Measurements from ENCODE around the gene SLC6A11.

- TF ChIP-seq, protein P1, sequence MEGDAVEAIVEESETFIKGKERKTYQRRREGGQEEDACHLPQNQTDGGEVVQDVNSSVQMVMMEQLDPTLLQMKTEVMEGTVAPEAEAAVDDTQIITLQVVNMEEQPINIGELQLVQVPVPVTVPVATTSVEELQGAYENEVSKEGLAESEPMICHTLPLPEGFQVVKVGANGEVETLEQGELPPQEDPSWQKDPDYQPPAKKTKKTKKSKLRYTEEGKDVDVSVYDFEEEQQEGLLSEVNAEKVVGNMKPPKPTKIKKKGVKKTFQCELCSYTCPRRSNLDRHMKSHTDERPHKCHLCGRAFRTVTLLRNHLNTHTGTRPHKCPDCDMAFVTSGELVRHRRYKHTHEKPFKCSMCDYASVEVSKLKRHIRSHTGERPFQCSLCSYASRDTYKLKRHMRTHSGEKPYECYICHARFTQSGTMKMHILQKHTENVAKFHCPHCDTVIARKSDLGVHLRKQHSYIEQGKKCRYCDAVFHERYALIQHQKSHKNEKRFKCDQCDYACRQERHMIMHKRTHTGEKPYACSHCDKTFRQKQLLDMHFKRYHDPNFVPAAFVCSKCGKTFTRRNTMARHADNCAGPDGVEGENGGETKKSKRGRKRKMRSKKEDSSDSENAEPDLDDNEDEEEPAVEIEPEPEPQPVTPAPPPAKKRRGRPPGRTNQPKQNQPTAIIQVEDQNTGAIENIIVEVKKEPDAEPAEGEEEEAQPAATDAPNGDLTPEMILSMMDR (IDR thresholded peaks at IDR 0.05) = no peak
- TF ChIP-seq ZNF425 (CRISPR knock-in tag; conservative IDR thresholded peaks at IDR 0.05) (no peak), TEAD4 (CRISPR knock-in tag; IDR thresholded peaks at IDR 0.05) (no peak), CBFB (CRISPR knock-in tag; IDR thresholded peaks at IDR 0.05; ENCODE audit: low read depth) (no peak), JUN (CRISPR knock-in tag; IDR thresholded peaks at IDR 0.05) (no peak), ELF4 (CRISPR knock-in tag; IDR thresholded peaks at IDR 0.05; ENCODE audit: low read depth) (no peak), ZNF232 (CRISPR knock-in tag; IDR thresholded peaks at IDR 0.05) (no peak), E2F4 (CRISPR knock-in tag; IDR thresholded peaks at IDR 0.05; ENCODE audit: borderline replicate concordance, low read depth) (no peak), GTF2I (CRISPR knock-in tag; conservative IDR thresholded peaks at IDR 0.05) (no peak)
- TF ChIP-seq, protein P2, sequence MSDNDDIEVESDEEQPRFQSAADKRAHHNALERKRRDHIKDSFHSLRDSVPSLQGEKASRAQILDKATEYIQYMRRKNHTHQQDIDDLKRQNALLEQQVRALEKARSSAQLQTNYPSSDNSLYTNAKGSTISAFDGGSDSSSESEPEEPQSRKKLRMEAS (CRISPR knock-in tag; IDR thresholded peaks at IDR 0.05) = no peak
- TF ChIP-seq, protein P3, sequence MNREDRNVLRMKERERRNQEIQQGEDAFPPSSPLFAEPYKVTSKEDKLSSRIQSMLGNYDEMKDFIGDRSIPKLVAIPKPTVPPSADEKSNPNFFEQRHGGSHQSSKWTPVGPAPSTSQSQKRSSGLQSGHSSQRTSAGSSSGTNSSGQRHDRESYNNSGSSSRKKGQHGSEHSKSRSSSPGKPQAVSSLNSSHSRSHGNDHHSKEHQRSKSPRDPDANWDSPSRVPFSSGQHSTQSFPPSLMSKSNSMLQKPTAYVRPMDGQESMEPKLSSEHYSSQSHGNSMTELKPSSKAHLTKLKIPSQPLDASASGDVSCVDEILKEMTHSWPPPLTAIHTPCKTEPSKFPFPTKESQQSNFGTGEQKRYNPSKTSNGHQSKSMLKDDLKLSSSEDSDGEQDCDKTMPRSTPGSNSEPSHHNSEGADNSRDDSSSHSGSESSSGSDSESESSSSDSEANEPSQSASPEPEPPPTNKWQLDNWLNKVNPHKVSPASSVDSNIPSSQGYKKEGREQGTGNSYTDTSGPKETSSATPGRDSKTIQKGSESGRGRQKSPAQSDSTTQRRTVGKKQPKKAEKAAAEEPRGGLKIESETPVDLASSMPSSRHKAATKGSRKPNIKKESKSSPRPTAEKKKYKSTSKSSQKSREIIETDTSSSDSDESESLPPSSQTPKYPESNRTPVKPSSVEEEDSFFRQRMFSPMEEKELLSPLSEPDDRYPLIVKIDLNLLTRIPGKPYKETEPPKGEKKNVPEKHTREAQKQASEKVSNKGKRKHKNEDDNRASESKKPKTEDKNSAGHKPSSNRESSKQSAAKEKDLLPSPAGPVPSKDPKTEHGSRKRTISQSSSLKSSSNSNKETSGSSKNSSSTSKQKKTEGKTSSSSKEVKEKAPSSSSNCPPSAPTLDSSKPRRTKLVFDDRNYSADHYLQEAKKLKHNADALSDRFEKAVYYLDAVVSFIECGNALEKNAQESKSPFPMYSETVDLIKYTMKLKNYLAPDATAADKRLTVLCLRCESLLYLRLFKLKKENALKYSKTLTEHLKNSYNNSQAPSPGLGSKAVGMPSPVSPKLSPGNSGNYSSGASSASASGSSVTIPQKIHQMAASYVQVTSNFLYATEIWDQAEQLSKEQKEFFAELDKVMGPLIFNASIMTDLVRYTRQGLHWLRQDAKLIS (CRISPR knock-in tag; IDR thresholded peaks at IDR 0.05; ENCODE audit: borderline replicate concordance) = no peak
- TF ChIP-seq, protein P4, sequence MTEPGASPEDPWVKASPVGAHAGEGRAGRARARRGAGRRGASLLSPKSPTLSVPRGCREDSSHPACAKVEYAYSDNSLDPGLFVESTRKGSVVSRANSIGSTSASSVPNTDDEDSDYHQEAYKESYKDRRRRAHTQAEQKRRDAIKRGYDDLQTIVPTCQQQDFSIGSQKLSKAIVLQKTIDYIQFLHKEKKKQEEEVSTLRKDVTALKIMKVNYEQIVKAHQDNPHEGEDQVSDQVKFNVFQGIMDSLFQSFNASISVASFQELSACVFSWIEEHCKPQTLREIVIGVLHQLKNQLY (CRISPR knock-in tag; IDR thresholded peaks at IDR 0.05) = no peak
Measured at GRCh38 chr3:10927551-10927950, 111.5 kb downstream of the SLC6A11 start.

Measured in WTC11 (cell line).